Measurements from ENCODE around the gene BCL11A. TPM values are rescaled to one million over a fixed set of nuclear protein-coding genes. Genes with fewer than 3 reads are reported as not detected.

The BCL11A gene
- total RNA-seq, 2 donors from 2014 or later: 0.81 TPM; not detected in 1

Other genes with a start within 250 kb of the BCL11A start
- 10 to 100 TPM; 17.3 to 19.8 TPM for gene PAPOLG, start 202.6 kb upstream of the BCL11A start, total RNA-seq